A549 (cell line): Measurements from ENCODE around the gene AMMECR1. TPM values are rescaled to one million over a fixed set of nuclear protein-coding genes. Genes with fewer than 3 reads are reported as not detected.
"Not testable (repeated sequence)": the region's sequence is repeated elsewhere in the genome, so short reads cannot be mapped to it uniquely, and the experiment has no call there.

ENCODE experiments used
- ATAC-seq, 2 experiments: fragments of 200-7000 bp in 1 of 2; fragments of >200 bp in 1 of 2; cut with Nextera tagmentation in 1 of 2; cut with Tn5 transposase in 1 of 2; 3 replicates each; pipeline versions ENCODE4 v1.8.0 to v1.9.1; 2018 to 2020; ENCODE audit warnings: mild to moderate bottlenecking in 1 of 2, moderate library complexity in 1 of 2
- CTCF ChIA-PET: fragments of 300-600 bp; sonication (Branson Sonifier 250); formaldehyde crosslinking; extraction: SDS; loops from one replicate; lab custom pipeline; 2021; ENCODE audit warnings: antibody characterized with exemption, inconsistent platforms; lab: Yijun Ruan, JAX
- POLR2A ChIA-PET: fragments of 350-600 bp; formaldehyde crosslinking; extraction: SDS; loops from one replicate; lab custom pipeline; 2021; ENCODE audit warnings: antibody characterized with exemption, inconsistent platforms; lab: Yijun Ruan, JAX
- DNase-seq, 2 experiments: peaks; one replicate each; pipeline versions ENCODE4 v3.0.0 to v3.0.0-alpha.2; 2011 to 2016; ENCODE audit warnings: low read depth in 1 of 2, low spot score in 1 of 2
- FAIRE-seq: peaks from 2 replicates; lab custom pipeline; 2011; peaks lifted over from hg19 to GRCh38; lab: Jason Lieb, UNC
- H3K27ac ChIP-seq, 2 experiments: fragments of >200 bp; sonication (Bioruptor Twin); formaldehyde crosslinking; 3 replicates each; pipeline ENCODE4 v1.5.1; 2016 to 2017
- H3K4me1 ChIP-seq: fragments of >200 bp; sonication (Bioruptor Twin); formaldehyde crosslinking; 3 replicates; pipeline ENCODE4 v1.6.1; 2016
- H3K4me2 ChIP-seq: fragments of >200 bp; sonication (Bioruptor Twin); formaldehyde crosslinking; 3 replicates; pipeline ENCODE4 v1.6.1; 2016
- H3K4me3 ChIP-seq: fragments of >200 bp; sonication (Bioruptor Twin); formaldehyde crosslinking; 3 replicates; pipeline ENCODE4 v1.5.1; 2016
- H3K9me3 ChIP-seq: fragments of >200 bp; sonication (Bioruptor Twin); formaldehyde crosslinking; 3 replicates; pipeline ENCODE4 v1.6.1; 2016
- CBX2 ChIP-seq: fragments of 200-600 bp; sonication (generic); IDR thresholded peaks from 2 replicates; pipeline ENCODE4 v1.6.1; 2016; ENCODE audit warnings: low read depth, mild to moderate bottlenecking, borderline replicate concordance
- CHD2 ChIP-seq: fragments of 150-350 bp; IDR thresholded peaks from 2 replicates; pipeline ENCODE4 v1.6.1; 2014; ENCODE audit warnings: low read length; ENCODE audit not compliant: partially characterized antibody
- FOSB ChIP-seq: fragments of 250-450 bp; sonication (Bioruptor Pico); IDR thresholded peaks from 2 replicates; pipeline ENCODE4 v1.5.0; 2020; ENCODE audit warnings: mild to moderate bottlenecking, moderate library complexity
- GATA3 ChIP-seq: IDR thresholded peaks from 2 replicates; pipeline ENCODE4 v1.6.1; 2012; ENCODE audit warnings: borderline replicate concordance
- HEYL ChIP-seq: fragments of 250-450 bp; sonication (Bioruptor Pico); IDR thresholded peaks from 2 replicates; pipeline ENCODE4 v1.8.0; 2021; ENCODE audit warnings: mild to moderate bottlenecking, moderate library complexity
- HOXA7 ChIP-seq: fragments of 250-450 bp; sonication (Bioruptor Pico); IDR thresholded peaks from 2 replicates; pipeline ENCODE4 v1.5.0; 2020; ENCODE audit warnings: mild to moderate bottlenecking, moderate library complexity
- HOXB13 ChIP-seq: fragments of 250-450 bp; sonication (Bioruptor Pico); IDR thresholded peaks from 2 replicates; pipeline ENCODE4 v1.5.0; 2020; ENCODE audit warnings: low read depth, mild to moderate bottlenecking, moderate library complexity
- HOXB5 ChIP-seq: fragments of 250-450 bp; sonication (Bioruptor Pico); IDR thresholded peaks from 2 replicates; pipeline ENCODE4 v1.5.0; 2020; ENCODE audit warnings: mild to moderate bottlenecking, moderate library complexity
- JUN ChIP-seq, 2 experiments: fragments of >200 bp; sonication (Bioruptor Twin); formaldehyde crosslinking; IDR thresholded peaks; 2 replicates in 1 of 2; 3 replicates in 1 of 2; pipeline ENCODE4 v1.6.1; 2016 to 2017
- KDM1A ChIP-seq: fragments of 200-600 bp; sonication (generic); IDR thresholded peaks from 2 replicates; pipeline ENCODE4 v1.6.1; 2016; ENCODE audit warnings: low read depth, mild to moderate bottlenecking
- MAZ ChIP-seq: fragments of 150-350 bp; IDR thresholded peaks from 2 replicates; pipeline ENCODE4 v1.6.1; 2014; ENCODE audit warnings: antibody characterized with exemption, low read depth, low read length, borderline replicate concordance
- NPAS2 ChIP-seq: fragments of 250-450 bp; sonication (Bioruptor Pico); IDR thresholded peaks from 2 replicates; pipeline ENCODE4 v1.8.0; 2022; ENCODE audit warnings: mild to moderate bottlenecking, moderate library complexity, borderline replicate concordance
- NR3C1 ChIP-seq: fragments of >200 bp; sonication (Bioruptor Twin); formaldehyde crosslinking; IDR thresholded peaks from 3 replicates; pipeline ENCODE4 v1.6.1; 2017
- RAD21 ChIP-seq, 2 experiments: fragments of >200 bp in 1 of 2; sonication (Bioruptor Twin) in 1 of 2; formaldehyde crosslinking in 1 of 2; IDR thresholded peaks in 1 of 2; conservative IDR thresholded peaks in 1 of 2; 2 replicates in 1 of 2; 3 replicates in 1 of 2; pipeline ENCODE4 v1.6.1; 2012 to 2018; ENCODE audit warnings: inconsistent platforms in 1 of 2
- SMC3 ChIP-seq: fragments of >200 bp; sonication (Bioruptor Twin); formaldehyde crosslinking; IDR thresholded peaks from 3 replicates; pipeline ENCODE4 v1.6.1; 2018; ENCODE audit warnings: inconsistent platforms
- TFCP2L1 ChIP-seq: fragments of 250-450 bp; sonication (Bioruptor Pico); IDR thresholded peaks from 2 replicates; pipeline ENCODE4 v1.5.0; 2021; ENCODE audit warnings: mild to moderate bottlenecking
- TP53 ChIP-seq: fragments of 250-450 bp; sonication (Bioruptor Pico); IDR thresholded peaks from 2 replicates; pipeline ENCODE4 v1.5.0; 2021; ENCODE audit warnings: mild to moderate bottlenecking, moderate library complexity
- ZFP36 ChIP-seq: fragments of 450-650 bp; IDR thresholded peaks from 2 replicates; pipeline ENCODE4 v1.6.1; 2014; ENCODE audit warnings: borderline replicate concordance; ENCODE audit not compliant: partially characterized antibody
- ZSCAN20 ChIP-seq: fragments of 250-450 bp; sonication (Bioruptor Pico); IDR thresholded peaks from 2 replicates; pipeline ENCODE4 v1.8.0; 2022; ENCODE audit warnings: mild to moderate bottlenecking, moderate library complexity
- whole genome bisulfite sequencing: methylation state at CpG from one replicate; pipeline ENCODE4 v1.1.6; 2017; ENCODE audit errors: missing lambda C conversion rate; 5-methylcytosine and 5-hydroxymethylcytosine counted together
- polyA plus RNA-seq, 4 experiments: library from polyadenylated mRNA; depleted of rRNA in 3 of 4; stranded (reverse); fragments of >200 nt; fragmentation: RNase III in 1 of 4; extraction: RNeasy Plus Mini Kit Qiagen cat#74134 plus additional on column Dnase treatment in 1 of 4; gene quantifications; 2 replicates in 3 of 4; 3 replicates in 1 of 4; pipeline ENCODE4 v1.2.3, GENCODE V29; 2011 to 2017
- TF ChIP-seq, protein P1 (sequence below): fragments of >200 bp; sonication (Bioruptor Twin); formaldehyde crosslinking; IDR thresholded peaks from 3 replicates; pipeline ENCODE4 v1.5.1; 2016

Gene AMMECR1
- polyA plus RNA-seq, 2 of the 4 experiments (the other 2 are of a cell fraction) = 7.9 to 13.7 TPM

DNA sequence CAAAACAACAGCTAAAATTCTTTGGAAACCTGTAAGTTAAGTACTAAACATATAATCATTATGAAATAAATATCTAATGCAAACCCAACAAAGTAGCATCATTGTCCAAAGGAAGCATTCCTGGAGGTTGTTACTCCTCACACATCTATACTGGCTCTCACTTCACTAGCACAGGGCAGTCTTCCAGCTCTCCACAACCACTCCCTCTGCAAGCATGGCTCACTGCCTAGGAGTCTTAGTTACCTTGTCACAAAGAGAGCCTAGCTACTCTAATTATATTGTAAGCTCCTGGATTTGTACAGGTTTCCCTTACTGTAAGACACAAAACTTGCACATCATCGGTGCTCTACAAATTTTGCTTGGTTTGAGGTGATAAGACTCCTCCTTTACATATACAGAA, 76.1 kb downstream of the AMMECR1 start:
- H3K27ac ChIP-seq = no peak overlapping the region

DNA sequence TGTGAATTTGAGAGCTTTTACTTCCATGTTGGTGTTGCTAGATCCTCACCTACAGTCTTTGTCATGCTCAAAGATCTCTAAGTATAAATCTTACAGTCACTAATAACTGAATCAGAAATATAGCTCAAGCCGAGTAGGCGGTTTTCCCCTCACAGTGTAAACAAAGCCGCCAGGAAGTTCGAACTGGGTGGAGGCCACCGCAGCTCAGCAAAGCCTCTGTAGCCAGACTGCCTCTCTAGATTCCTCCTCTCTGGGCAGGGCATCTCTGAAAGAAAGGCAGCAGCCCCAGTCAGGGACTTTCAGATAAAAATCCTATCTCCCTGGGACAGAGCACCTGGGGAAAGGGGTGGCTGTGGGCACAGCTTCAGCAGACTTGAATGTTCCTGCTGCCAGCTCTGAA, 79.6 kb downstream of the AMMECR1 start:
- H3K4me2 ChIP-seq, H3K9me3 ChIP-seq, DNase-seq, CTCF ChIA-PET, H3K4me3 ChIP-seq, FAIRE-seq, H3K27ac ChIP-seq, ATAC-seq, POLR2A ChIA-PET: not testable (repeated sequence)
- 36% methylated on average over 5 of the region's 5 CpGs for WGBS
- H3K4me1 ChIP-seq = peaks cover 12% of the 10 kb centered on the region; the same call in 2 of the 3 replicates

More for the DNA sequence above, 76.1 kb downstream of the AMMECR1 start:
- ATAC-seq (no peak), DNase-seq (no peak), FAIRE-seq (no peak)
- Histone ChIP-seq H3K4me3 (no peak overlapping the region), H3K9me3 (no peaks in the 10 kb centered on the region), H3K4me2 (no peak overlapping the region), H3K4me1 (peaks cover 12% of the 10 kb centered on the region; the same call in 2 of the 3 replicates)
- 97% methylated on average over 1 of the region's 1 CpG for WGBS
- TF ChIP-seq ZSCAN20 (CRISPR knock-in tag) (no peak), ZFP36 (no peak), SMC3 (no peak), HOXA7 (CRISPR knock-in tag) (no peak), NPAS2 (CRISPR knock-in tag) (no peak), NR3C1 (no peak), CHD2 (no peak), MAZ (no peak), JUN (IDR thresholded peaks at IDR 0.05) (no peak), KDM1A (no peak), CBX2 (no peak), HEYL (CRISPR knock-in tag) (no peak), HOXB5 (CRISPR knock-in tag) (no peak), TFCP2L1 (CRISPR knock-in tag) (no peak), HOXB13 (CRISPR knock-in tag) (no peak), GATA3 (no peak), FOSB (CRISPR knock-in tag) (no peak), TP53 (CRISPR knock-in tag) (no peak), RAD21 (conservative IDR thresholded peaks at IDR 0.05 in 1 of 2, IDR thresholded peaks at IDR 0.05 in 1 of 2) (no peak)
- TF ChIP-seq, protein P1, sequence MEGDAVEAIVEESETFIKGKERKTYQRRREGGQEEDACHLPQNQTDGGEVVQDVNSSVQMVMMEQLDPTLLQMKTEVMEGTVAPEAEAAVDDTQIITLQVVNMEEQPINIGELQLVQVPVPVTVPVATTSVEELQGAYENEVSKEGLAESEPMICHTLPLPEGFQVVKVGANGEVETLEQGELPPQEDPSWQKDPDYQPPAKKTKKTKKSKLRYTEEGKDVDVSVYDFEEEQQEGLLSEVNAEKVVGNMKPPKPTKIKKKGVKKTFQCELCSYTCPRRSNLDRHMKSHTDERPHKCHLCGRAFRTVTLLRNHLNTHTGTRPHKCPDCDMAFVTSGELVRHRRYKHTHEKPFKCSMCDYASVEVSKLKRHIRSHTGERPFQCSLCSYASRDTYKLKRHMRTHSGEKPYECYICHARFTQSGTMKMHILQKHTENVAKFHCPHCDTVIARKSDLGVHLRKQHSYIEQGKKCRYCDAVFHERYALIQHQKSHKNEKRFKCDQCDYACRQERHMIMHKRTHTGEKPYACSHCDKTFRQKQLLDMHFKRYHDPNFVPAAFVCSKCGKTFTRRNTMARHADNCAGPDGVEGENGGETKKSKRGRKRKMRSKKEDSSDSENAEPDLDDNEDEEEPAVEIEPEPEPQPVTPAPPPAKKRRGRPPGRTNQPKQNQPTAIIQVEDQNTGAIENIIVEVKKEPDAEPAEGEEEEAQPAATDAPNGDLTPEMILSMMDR = no peak
- ChIA-PET CTCF (interaction anchor here (0.5 kb wide), 1 partner anchor 41 kb away, joined by 5 read pairs; no protein-coding TSS in a partner anchor), POLR2A (no interaction called here)

DNA sequence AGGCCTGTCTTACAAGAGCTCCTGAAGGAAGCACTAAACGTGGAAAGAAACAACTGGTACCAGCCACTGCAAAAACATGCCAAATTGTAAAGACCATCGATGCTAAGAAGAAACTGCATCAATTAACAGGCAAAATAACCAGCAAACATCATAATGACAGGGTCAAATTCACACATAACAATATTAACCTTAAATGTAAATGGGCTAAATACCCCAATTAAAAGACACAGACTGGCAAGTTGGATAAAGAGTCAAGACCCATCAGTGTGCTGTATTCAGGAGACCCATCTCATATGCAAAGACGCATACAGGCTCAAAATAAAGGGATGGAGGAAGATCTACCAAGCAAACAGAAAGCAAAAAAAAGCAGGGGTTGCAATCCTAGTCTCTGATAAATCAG, 86.4 kb downstream of the AMMECR1 start:
- H3K4me1 ChIP-seq, POLR2A ChIA-PET, CTCF ChIA-PET, H3K27ac ChIP-seq, ATAC-seq, DNase-seq, H3K4me2 ChIP-seq, H3K9me3 ChIP-seq, H3K4me3 ChIP-seq, FAIRE-seq: not testable (repeated sequence)
- 84% methylated on average over 3 of the region's 3 CpGs for WGBS
